Nephron progenitor cell (in vitro differentiated cells): ENCODE measurements around the gene CRLF2.
"Not testable (repeated sequence)": the region's sequence is repeated elsewhere in the genome, so short reads cannot be mapped to it uniquely, and the experiment has no call there.

ENCODE experiments used
- DNase-seq: peaks from one replicate; pipeline ENCODE4 v3.0.0; 2021
- H3K27ac Mint-ChIP-seq: 2 replicates; pipeline ENCODE4 v1.8.0; 2021; ENCODE audit warnings: mild to moderate bottlenecking, moderate library complexity, mixed read lengths
- H3K27me3 Mint-ChIP-seq: 2 replicates; pipeline ENCODE4 v1.8.0; 2021; ENCODE audit warnings: mild to moderate bottlenecking, low read depth, mixed read lengths; ENCODE audit not compliant: poor library complexity
- H3K36me3 Mint-ChIP-seq: 2 replicates; pipeline ENCODE4 v1.8.0; 2021; ENCODE audit warnings: low read depth, mixed read lengths
- H3K4me1 Mint-ChIP-seq: 2 replicates; pipeline ENCODE4 v1.8.0; 2021; ENCODE audit warnings: mixed read lengths
- H3K4me3 Mint-ChIP-seq: 2 replicates; pipeline ENCODE4 v1.8.0; 2021; ENCODE audit warnings: mild to moderate bottlenecking, moderate library complexity, mixed read lengths
- H3K9me3 Mint-ChIP-seq: 2 replicates; pipeline ENCODE4 v1.8.0; 2021; ENCODE audit warnings: mild to moderate bottlenecking, moderate library complexity, mixed read lengths
- TF ChIP-seq, protein P1 (sequence below): fragments of 200-600 bp; sonication (generic); IDR thresholded peaks from 2 replicates; pipeline ENCODE4 v1.5.0; 2021; ENCODE audit warnings: antibody characterized with exemption

The CRLF2 gene

DNA sequence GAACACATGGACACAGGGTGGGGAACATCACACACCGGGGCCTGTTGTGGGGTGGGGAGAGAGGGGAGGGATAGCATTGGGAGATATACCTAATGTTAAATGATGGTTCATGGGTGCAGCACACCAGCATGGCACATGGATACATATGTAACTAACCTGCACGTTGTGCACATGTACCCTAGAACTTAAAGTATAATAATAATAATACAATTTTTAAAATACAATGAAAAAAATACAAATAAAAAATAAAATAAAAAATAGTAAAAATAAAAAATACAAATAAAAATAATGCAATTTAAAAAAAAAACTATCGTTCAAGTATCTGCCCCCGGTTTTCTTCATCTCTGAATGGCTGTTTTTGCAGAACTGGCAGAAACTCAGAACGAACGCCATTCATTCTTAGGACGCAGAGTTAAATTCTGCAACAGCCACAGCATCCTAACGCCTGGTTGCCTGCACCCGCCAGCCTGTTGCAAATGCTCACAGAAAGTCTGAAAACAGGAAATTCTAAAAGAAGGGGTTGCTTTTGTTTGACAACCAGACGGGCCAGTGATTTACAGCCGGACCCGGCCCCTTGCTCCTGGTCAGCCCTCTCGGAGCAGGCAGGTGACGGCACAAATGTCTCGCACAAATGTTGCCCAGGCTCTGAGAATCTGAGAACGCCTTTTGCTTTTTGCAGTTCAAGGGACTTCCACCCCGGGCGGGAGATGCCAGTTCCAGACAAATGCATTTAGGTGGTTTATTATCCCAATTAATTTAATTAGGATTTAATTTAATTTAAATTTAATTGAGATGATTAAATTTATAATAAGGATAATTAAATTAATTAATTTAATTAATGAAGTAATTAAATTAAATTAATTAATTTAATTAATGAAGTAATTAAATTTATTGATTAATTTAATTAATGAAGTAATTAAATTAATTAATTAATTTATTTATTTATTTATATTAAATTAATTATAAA is 47.8 kb downstream of the CRLF2 start:
- Mint-ChIP-seq H3K9me3 (peaks cover 13% of the 10 kb centered on the region), H3K36me3 (no peaks in the 10 kb centered on the region), H3K27me3 (peaks cover 28% of the 10 kb centered on the region), H3K4me1 (peaks cover 9% of the 10 kb centered on the region), H3K4me3 (no peak overlapping the region), H3K27ac (no peak overlapping the region)
- peak; percentile 70 for DNase-seq
- TF ChIP-seq, protein P1, sequence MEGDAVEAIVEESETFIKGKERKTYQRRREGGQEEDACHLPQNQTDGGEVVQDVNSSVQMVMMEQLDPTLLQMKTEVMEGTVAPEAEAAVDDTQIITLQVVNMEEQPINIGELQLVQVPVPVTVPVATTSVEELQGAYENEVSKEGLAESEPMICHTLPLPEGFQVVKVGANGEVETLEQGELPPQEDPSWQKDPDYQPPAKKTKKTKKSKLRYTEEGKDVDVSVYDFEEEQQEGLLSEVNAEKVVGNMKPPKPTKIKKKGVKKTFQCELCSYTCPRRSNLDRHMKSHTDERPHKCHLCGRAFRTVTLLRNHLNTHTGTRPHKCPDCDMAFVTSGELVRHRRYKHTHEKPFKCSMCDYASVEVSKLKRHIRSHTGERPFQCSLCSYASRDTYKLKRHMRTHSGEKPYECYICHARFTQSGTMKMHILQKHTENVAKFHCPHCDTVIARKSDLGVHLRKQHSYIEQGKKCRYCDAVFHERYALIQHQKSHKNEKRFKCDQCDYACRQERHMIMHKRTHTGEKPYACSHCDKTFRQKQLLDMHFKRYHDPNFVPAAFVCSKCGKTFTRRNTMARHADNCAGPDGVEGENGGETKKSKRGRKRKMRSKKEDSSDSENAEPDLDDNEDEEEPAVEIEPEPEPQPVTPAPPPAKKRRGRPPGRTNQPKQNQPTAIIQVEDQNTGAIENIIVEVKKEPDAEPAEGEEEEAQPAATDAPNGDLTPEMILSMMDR: no peak

DNA sequence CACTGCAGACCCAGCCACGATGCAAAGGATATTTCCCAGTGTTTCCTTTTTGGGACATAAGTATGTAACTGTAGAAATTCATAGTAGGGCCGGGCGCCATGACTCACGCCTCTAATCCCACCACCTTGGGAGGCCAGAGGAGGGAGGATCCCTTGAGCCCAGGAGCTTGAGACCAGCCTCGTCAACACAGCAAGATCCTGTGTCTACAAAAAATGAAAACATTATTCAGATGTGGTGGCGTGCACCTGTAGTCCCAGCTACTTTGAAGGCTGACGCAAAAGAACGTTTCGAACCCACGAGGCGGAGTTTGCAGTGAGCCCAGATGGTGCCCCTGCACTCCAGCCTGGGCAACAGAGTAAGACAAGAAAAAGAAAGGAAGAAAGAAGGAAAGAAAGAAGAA is 49.2 kb downstream of the CRLF2 start:
- Mint-ChIP-seq H3K9me3 (peaks cover 18% of the 10 kb centered on the region), H3K4me1 (peaks cover 9% of the 10 kb centered on the region), H3K4me3 (no peak overlapping the region), H3K36me3 (no peaks in the 10 kb centered on the region), H3K27ac (no peak overlapping the region), H3K27me3 (peaks cover 35% of the 10 kb centered on the region)
- DNase-seq: no peak
- TF ChIP-seq, protein P1: no peak

DNA sequence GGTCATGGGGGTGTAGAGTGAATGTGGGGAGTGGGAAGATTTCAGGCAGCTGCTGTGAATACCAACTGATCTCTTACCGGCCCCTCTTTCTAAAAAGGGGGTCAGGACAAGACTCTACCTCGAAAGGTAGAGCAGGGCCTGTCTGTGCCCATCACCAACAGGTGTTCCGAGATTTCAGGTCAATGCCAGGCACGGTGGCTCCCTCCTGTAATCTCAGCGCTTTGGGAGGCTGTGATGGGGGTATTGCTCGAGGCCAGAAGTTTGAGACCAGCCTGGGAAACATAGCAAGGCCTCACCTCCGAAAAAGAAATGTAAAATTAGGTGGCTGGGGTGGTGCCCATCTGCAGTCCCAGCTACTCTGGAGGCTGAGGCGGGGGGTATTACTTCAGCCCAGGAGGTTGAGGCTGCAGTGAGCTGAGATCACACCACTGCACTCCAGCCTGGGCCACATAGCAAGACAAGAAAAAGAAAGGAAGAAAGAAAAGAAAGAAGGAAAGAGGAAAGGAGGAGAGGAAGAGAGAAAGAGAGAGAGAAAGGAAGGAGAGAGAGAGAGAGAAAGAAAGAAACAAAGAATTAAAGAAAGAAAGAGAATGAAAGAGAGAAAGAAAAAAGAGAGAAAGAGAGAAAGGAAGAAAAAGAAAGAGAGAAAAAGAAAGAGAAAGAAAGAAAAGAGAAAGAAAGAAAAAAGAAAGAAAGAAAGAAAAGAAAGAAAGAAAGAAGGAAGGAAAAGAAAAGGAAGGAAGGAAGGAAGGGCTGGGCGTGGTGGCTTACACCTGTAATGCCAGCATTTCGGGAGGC is 50.1 kb downstream of the CRLF2 start:
- DNase-seq: no peak
- H3K27me3 Mint-ChIP-seq: peaks cover 29% of the 10 kb centered on the region
- H3K4me3 Mint-ChIP-seq: no peak overlapping the region
- peaks cover 7% of the 10 kb centered on the region for H3K4me1 Mint-ChIP-seq
- no peak overlapping the region for H3K27ac Mint-ChIP-seq
- H3K36me3 Mint-ChIP-seq: no peaks in the 10 kb centered on the region
- TF ChIP-seq, protein P1: no peak
- peaks cover 18% of the 10 kb centered on the region for H3K9me3 Mint-ChIP-seq

- H3K27me3 Mint-ChIP-seq: peaks cover 31% of the 10 kb centered on the region
- peak overlapping the region; percentile 90 for H3K27ac Mint-ChIP-seq
These were observed 52.9 kb downstream of the CRLF2 start for GRCh38 chrX:1159548-1159947.

GRCh38 chrX:1156681-1157455 is 55.6 kb downstream of the CRLF2 start:
- H3K4me3 Mint-ChIP-seq: not testable (repeated sequence)

More at GRCh38 chrX:1159548-1159947, 52.9 kb downstream of the CRLF2 start:
- Mint-ChIP-seq H3K9me3 (peaks cover 18% of the 10 kb centered on the region), H3K4me3 (no peak overlapping the region), H3K36me3 (no peaks in the 10 kb centered on the region), H3K4me1 (peaks cover 6% of the 10 kb centered on the region)
- no peak for DNase-seq
- TF ChIP-seq, protein P1: no peak

More at GRCh38 chrX:1156681-1157455, 55.6 kb downstream of the CRLF2 start:
- H3K27ac Mint-ChIP-seq, DNase-seq, H3K36me3 Mint-ChIP-seq, H3K4me1 Mint-ChIP-seq: not testable (repeated sequence)
- H3K27me3 Mint-ChIP-seq: peaks cover 27% of the 10 kb centered on the region
- peaks cover 18% of the 10 kb centered on the region for H3K9me3 Mint-ChIP-seq
